H1 (cell line): ENCODE measurements around the gene PRKCD.

ENCODE experiments used
- CEBPB ChIP-seq: IDR thresholded peaks from 2 replicates; pipeline ENCODE4 v1.6.1; 2012; ENCODE audit warnings: low read depth, low read length
- CTCF ChIP-seq, 3 experiments: IDR thresholded peaks; 1 replicate in 2 of 3; 2 replicates in 1 of 3; pipeline versions ENCODE4 v1.5.1 to v1.6.1; 2011; ENCODE audit warnings: low read length in 3 of 3, mild to moderate bottlenecking in 3 of 3, inconsistent platforms in 2 of 3, low read depth in 1 of 3, moderate library complexity in 1 of 3; ENCODE audit not compliant: insufficient read depth in 1 of 3; ENCODE audit errors: control extremely low read depth in 1 of 3
- EZH2 ChIP-seq: fragments of 200-600 bp; sonication (generic); IDR thresholded peaks from 2 replicates; pipeline ENCODE4 v1.7.1; 2012; ENCODE audit warnings: low read depth, mild to moderate bottlenecking, moderate library complexity, low read length, inconsistent platforms; ENCODE audit not compliant: severe bottlenecking
- JUN ChIP-seq: IDR thresholded peaks from 2 replicates; pipeline ENCODE4 v1.6.1; 2011; ENCODE audit warnings: low read depth, mild to moderate bottlenecking, improper control_type of control experiment, low read length
- JUND ChIP-seq: IDR thresholded peaks from 2 replicates; pipeline ENCODE4 v1.6.1; 2011; ENCODE audit warnings: mild to moderate bottlenecking, improper control_type of control experiment, low read length
- MAX ChIP-seq: IDR thresholded peaks from 2 replicates; pipeline ENCODE4 v1.6.1; 2012; ENCODE audit warnings: inconsistent platforms
- POLR2AphosphoS5 ChIP-seq: IDR thresholded peaks from 2 replicates; pipeline ENCODE4 v1.6.1; 2011; ENCODE audit warnings: low read depth, low read length
- RFX5 ChIP-seq: IDR thresholded peaks from 2 replicates; pipeline ENCODE4 v1.6.1; 2011; ENCODE audit warnings: low read depth, low read length, improper control_type of control experiment, borderline replicate concordance
- SP1 ChIP-seq: IDR thresholded peaks from 2 replicates; pipeline ENCODE4 v1.6.1; 2011; ENCODE audit warnings: low read depth, low read length
- SP4 ChIP-seq: IDR thresholded peaks from 2 replicates; pipeline ENCODE4 v1.6.1; 2012; ENCODE audit warnings: low read length, inconsistent platforms
- YY1 ChIP-seq: IDR thresholded peaks from 2 replicates; pipeline ENCODE4 v1.6.1; 2011; ENCODE audit warnings: low read depth, mild to moderate bottlenecking, low read length

GRCh38 chr3:53166206-53166605 is 5.2 kb downstream of the PRKCD start:
- TF ChIP-seq CTCF (IDR thresholded peaks at IDR 0.05; ENCODE audit: control extremely low read depth in 1 of 3, insufficient read depth in 1 of 3, low read depth in 1 of 3, low read length in 3 of 3), result no peak
- TF ChIP-seq JUND, result no peak
- no peak for TF ChIP-seq JUN
- no peak for TF ChIP-seq YY1
- no peak for TF ChIP-seq SP4
- no peak for TF ChIP-seq EZH2
- no peak for TF ChIP-seq POLR2AphosphoS5
- TF ChIP-seq CEBPB, result no peak
- TF ChIP-seq SP1, result no peak
- TF ChIP-seq MAX, result no peak
- TF ChIP-seq RFX5, result no peak
